Subcutaneous abdominal adipose tissue (tissue), 5 donors: ENCODE results near the gene KCNQ1.

Experiments used
- H3K27ac ChIP-seq: one replicate; pipeline ENCODE4 v1.7.0; 2013; ENCODE audit warnings: low read depth, mild to moderate bottlenecking, inconsistent platforms, low read length, moderate library complexity
- H3K27me3 ChIP-seq, 5 donors: one replicate each; pipeline ENCODE4 v1.7.0; 2013; ENCODE audit warnings: low read length in 5 of 5, inconsistent platforms in 1 of 5; ENCODE audit not compliant: control insufficient read depth in 5 of 5, insufficient read depth in 4 of 5
- H3K36me3 ChIP-seq, 5 donors: one replicate each; pipeline ENCODE4 v1.7.0; 2013; ENCODE audit warnings: low read length in 5 of 5; ENCODE audit not compliant: control insufficient read depth in 5 of 5, insufficient read depth in 5 of 5
- H3K4me1 ChIP-seq, 5 donors: one replicate each; pipeline ENCODE4 v1.7.0; 2013; ENCODE audit warnings: low read length in 5 of 5, mild to moderate bottlenecking in 3 of 5, moderate library complexity in 1 of 5; ENCODE audit not compliant: control insufficient read depth in 5 of 5, insufficient read depth in 5 of 5
- H3K4me3 ChIP-seq, 5 donors: one replicate each; pipeline ENCODE4 v1.7.0; 2013; ENCODE audit warnings: low read length in 5 of 5, low read depth in 1 of 5
- H3K9ac ChIP-seq, 5 donors: one replicate each; pipeline ENCODE4 v1.7.0; 2013; ENCODE audit warnings: low read length in 5 of 5, mild to moderate bottlenecking in 4 of 5, moderate library complexity in 3 of 5
- H3K9me3 ChIP-seq, 5 donors: one replicate each; pipeline ENCODE4 v1.7.0; 2013; ENCODE audit warnings: low read length in 5 of 5; ENCODE audit not compliant: control insufficient read depth in 5 of 5
- donor health status: healthy.
- donor health status: healthy.
- donor health status: healthy.
- donor health status: healthy.
- donor health status: healthy.

Gene KCNQ1

DNA sequence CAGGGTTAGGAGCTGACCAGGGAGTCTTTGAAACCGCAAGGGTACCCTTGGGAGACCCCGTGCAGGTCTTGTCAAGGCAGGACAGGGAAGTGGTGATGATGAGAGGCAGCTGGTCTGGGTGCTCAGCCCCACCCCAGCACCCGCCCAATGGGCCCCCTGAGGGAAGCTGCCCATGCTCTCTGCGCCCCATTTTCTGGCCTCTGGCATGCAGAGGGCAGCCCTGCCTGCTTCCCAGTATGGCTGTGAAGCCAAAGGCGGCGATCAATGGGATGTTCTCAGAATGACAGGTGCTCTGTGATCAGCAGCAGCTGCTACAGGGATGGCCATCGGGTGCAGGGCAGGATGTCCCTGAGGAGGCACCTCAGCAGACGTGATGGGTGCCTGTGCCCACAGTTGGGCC, 386.1 kb downstream of the KCNQ1 start:
- Histone ChIP-seq H3K9ac (no peak overlapping the region), H3K4me3 (no peak overlapping the region), H3K27me3 (no peaks in the 10 kb centered on the region), H3K9me3 (peaks cover 0 to 18% (median 15%) of the 10 kb centered on the region in 5 donors), H3K36me3 (no peaks in the 10 kb centered on the region), H3K27ac (no peak overlapping the region), H3K4me1 (peaks cover 7 to 42% (median 18%) of the 10 kb centered on the region in 5 donors)

DNA sequence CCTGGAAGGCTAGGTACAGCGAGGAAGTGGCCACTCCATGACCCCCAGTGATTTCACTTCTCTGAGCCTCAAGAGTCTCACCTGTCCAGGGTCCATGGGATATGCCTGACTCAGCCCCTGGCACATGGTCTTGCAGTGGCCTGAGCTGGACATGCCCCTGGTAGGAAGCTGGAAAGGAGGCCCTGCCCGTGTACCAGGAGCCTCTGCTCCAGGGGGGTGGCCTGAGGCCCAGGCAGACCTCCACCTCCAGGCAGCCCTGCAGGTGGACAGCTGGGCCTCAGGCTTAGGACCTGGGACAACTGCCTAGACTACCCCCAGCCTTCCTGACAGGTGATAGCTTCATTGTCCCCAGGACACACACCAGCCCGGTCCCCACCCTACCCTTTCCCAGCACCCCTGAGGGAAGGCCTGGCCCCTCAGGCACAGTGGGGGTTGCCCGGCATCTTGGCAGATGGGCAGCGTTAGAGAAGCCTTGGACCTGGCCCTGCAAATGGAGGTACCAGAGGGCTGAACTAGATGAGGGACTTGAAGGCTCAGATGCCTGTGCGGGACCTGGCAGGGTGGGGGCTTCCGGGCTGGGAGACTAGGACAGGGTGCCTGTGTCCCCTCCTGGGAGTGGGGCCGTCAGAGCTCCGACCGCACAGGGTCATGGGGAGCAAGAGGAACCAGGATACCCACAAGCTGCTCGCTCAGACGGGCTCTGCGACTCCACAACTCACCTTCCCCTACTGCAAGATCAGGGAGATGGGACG, 387.1 kb downstream of the KCNQ1 start:
- Histone ChIP-seq H3K9me3 (peaks cover 0 to 18% (median 15%) of the 10 kb centered on the region in 5 donors), H3K9ac (no peak overlapping the region), H3K36me3 (no peaks in the 10 kb centered on the region), H3K27ac (no peak overlapping the region), H3K4me3 (no peak overlapping the region), H3K27me3 (no peaks in the 10 kb centered on the region), H3K4me1 (peaks cover 2 to 38% (median 13%) of the 10 kb centered on the region in 5 donors)

DNA sequence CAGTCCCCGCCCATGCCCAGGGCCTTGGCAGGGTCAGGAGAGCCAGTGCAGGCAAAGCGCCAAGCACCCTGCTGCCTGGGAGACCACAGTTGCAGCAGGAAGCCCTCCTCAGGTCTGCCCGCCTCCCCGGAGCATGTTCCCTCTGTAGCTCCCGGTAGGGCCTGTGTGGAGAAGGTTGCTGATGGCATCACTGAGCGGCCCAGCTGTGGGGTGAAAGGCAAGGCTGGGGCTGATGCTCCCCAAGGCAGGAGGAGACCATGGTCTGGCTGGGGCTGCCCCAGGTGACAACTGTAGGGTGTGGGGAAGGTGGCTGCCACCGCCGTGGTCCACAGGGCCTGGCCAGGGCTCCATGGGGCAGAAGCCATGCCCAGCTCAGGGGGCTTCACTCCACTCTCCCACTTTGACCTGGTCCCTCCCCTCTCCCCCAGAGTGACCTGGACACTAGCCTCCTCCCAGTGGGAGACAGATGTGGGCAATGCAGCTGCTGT, 387.8 kb downstream of the KCNQ1 start:
- Histone ChIP-seq H3K27ac (no peak overlapping the region), H3K4me1 (peaks cover 0 to 39% (median 17%) of the 10 kb centered on the region in 5 donors), H3K9ac (no peak overlapping the region), H3K9me3 (peaks cover 0 to 18% (median 15%) of the 10 kb centered on the region in 5 donors), H3K36me3 (no peaks in the 10 kb centered on the region), H3K27me3 (no peaks in the 10 kb centered on the region), H3K4me3 (no peak overlapping the region)

DNA sequence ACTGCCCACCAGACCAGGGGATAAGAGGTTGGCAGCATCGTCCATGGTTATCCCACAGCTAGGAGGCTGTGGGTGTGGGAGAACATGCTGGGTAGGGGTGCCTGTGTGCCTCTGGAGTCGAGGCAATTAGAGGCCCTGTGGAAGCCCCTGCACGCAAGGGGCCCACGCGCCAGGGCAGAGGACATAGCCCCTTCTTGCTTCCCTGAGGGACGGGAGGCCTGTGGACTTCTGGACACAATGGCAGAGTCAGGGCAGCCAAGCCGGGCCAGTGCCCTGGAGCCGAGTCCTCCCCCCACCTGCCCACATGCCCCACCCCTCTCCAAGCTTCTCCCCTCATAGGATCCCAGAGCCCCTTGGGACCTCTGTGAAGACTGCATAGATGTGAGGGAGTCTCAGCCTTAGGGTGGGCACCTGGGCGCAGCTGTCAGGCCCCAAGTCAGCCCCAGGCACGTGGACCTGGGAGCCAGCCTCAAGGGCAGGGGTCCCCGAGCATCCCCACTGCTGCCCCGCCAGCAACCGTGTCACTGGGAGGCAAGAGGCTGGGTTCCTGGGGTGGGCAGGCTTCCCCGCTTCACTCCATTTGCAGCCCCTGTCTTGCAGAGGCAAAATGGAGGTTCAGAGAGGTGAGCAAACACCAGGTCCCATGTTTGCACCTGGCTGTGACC, 388.4 kb downstream of the KCNQ1 start:
- Histone ChIP-seq H3K4me3 (no peak overlapping the region), H3K4me1 (peaks cover 0 to 39% (median 19%) of the 10 kb centered on the region in 5 donors), H3K36me3 (no peaks in the 10 kb centered on the region), H3K27me3 (no peaks in the 10 kb centered on the region), H3K27ac (no peak overlapping the region), H3K9me3 (peaks cover 0 to 17% (median 14%) of the 10 kb centered on the region in 5 donors), H3K9ac (no peak overlapping the region)

DNA sequence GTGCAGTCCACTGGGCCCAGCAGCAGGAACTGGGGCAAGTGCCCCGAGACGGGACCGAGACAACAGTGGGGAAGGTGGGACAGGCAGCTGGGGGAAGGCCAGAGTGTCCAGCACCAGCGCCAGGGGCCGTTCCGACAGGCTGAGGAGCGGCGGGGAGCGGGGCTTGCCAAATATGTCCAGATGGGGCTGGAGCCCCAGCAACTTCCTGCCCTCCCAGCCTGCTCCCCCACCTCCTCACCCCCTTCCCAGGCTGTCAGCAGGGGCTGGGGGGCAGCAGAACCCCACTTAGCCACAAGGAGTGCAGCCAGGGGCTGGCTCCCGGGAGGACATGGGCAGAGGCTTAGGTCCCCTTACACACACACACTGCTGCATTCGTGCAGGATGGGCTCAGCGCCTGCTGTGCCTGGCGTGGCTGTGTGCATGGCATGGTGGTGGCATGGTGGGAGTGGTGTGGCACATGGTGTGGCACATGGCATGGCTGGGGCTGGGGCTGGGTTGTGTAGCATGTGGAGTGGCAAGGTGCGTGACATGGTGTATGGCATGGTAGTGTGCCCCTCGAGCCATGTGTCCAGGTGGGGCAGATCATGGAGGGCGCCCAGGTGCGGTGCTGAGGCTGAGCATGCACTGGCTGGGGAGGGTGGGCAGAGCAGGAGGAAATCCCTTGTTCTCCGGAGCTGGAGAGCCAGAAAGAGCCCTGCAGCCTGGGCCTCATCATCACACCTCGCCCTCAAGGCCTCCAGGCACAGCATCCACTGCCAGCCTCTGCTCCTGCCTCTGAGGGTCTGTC, 389.1 kb downstream of the KCNQ1 start:
- peaks cover 0 to 12% (median 8%) of the 10 kb centered on the region in 5 donors for H3K9me3 ChIP-seq
- H3K4me3 ChIP-seq, result no peak overlapping the region
- H3K4me1 ChIP-seq, result peaks cover 0 to 36% (median 19%) of the 10 kb centered on the region in 5 donors
- H3K36me3 ChIP-seq, result no peaks in the 10 kb centered on the region
- H3K27ac ChIP-seq, result no peak overlapping the region
- no peaks in the 10 kb centered on the region for H3K27me3 ChIP-seq
- no peak overlapping the region for H3K9ac ChIP-seq

DNA sequence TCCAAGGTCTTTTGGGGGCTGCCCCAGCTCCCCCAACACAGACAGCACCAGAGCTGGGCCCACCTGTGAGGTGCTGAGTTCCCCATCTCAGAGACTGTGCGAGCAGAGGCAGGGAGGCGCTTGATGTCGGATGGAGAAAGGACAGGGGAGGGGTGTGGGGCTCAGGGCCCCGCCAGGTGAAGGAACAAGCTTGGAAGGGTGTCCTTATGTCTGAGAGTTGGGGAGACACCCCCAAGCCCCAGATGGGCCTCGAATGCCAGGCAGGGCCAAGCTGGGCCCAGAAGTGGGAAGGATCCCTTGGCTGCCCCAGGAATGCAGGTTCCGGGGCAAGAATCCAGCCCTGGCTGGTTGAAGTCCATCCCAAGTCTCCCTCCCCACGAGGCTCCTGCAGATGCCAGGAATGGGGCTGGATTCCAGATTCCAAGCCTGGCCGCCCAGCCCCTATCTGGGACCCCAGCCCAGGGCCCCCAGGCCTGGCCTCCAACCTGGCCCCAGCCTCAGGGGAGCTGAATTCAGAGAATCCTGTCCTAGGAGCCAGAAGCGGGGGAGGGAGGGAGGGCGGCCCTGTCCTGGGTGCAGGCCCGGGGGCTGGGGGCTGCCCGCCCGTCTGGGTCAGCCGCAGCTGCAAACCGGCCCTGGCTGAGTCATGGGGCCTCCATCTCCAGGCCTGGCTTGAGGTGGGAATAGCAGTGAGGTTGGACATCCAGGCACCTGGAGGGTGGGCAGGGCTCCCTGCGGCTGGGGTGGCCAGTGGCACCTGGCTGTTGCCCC, 389.9 kb downstream of the KCNQ1 start:
- no peak overlapping the region for H3K27ac ChIP-seq
- no peaks in the 10 kb centered on the region for H3K27me3 ChIP-seq
- H3K9ac ChIP-seq, result no peak overlapping the region
- no peak overlapping the region for H3K4me3 ChIP-seq
- H3K9me3 ChIP-seq, result peaks cover 0 to 5% (median 0%) of the 10 kb centered on the region in 5 donors
- peaks cover 0 to 40% (median 19%) of the 10 kb centered on the region in 5 donors for H3K4me1 ChIP-seq
- H3K36me3 ChIP-seq, result no peaks in the 10 kb centered on the region

DNA sequence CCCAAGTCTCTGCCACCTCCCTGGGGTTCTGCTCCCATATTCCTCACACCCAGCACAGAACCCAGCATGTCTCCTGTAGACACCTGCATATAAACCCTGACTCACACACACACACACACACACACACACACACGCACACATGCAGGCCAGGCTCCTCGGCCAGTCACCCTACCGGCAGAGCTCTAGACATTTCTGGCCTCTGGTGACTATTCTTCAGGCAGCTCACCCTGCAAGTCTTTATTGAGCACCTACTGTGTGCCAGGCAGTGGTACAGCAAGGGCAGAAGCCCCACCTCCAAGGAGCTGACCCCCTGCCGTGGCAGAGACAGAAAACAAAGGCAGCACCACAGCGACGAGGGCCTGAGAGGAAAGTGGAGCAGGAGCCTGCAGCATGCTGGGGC, 390.5 kb downstream of the KCNQ1 start:
- no peaks in the 10 kb centered on the region for H3K27me3 ChIP-seq
- no peaks in the 10 kb centered on the region for H3K9me3 ChIP-seq
- no peaks in the 10 kb centered on the region for H3K36me3 ChIP-seq
- no peak overlapping the region for H3K27ac ChIP-seq
- no peak overlapping the region for H3K4me3 ChIP-seq
- H3K9ac ChIP-seq, result no peak overlapping the region
- H3K4me1 ChIP-seq, result peaks cover 0 to 37% (median 19%) of the 10 kb centered on the region in 5 donors

DNA sequence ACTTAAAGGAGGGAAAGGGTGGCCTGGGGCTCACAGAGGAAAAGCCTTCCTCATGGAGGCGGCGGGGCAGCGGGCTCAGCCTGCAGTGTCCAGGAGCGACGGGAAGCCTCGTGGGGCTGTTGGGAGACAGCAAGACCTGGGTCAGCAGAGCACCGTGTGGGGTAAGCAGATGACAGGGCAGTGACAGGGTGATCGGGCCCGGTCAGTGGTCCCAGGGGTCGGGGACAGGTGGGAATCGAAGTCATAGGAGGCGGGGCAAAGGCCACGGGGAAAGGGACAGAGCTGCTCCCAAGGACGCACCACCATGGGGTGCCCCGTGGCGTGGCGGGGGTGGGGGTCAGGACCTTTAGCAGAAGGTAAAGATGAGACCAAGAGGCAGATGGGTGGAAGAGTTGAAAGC, 390.9 kb downstream of the KCNQ1 start:
- H3K4me1 ChIP-seq, result peaks cover 0 to 32% (median 19%) of the 10 kb centered on the region in 5 donors

DNA sequence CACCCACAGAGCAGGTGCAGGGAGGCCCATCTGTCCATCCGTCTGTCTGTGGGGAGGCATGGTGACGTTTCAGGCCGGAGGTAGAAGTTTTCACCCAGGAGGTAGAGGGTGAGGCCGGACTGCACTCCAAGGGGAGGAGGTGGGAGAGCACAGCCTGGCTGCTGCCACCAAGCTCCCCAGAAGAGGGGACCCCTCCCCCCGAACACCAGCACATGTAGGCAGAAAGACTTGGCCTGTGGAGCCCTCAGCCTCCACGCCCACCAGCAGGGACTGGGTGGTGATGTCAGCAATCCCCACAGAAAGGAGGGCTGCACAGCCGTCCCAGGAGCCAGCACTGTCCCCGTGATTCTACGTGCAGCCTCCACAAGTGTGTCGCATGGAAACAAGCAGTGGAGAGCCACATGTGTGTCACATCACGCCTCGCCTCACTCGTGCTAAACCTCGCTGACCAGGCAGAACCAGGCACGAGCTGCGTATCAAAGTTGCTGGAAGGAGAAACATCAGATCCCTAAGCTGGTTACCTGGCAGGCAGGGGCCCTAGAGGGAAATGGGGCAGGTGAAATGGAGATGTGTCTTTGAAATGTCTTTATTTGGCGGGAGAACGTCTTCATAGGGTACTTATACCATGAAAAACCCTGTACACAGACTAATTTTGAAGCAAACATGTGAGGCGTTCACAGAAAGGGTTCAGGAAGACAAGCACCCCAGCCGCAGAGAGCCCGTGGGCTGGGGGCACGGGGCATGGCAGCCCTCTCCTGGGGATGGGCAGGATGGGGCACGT, 391.7 kb downstream of the KCNQ1 start:
- H3K27me3 ChIP-seq, result no peaks in the 10 kb centered on the region
- peak overlapping the region in 2 of 5 donors; percentile 6 to 8 for H3K4me3 ChIP-seq
- H3K36me3 ChIP-seq, result no peaks in the 10 kb centered on the region
- no peaks in the 10 kb centered on the region for H3K9me3 ChIP-seq
- no peak overlapping the region for H3K27ac ChIP-seq
- H3K4me1 ChIP-seq, result peaks cover 0 to 31% (median 19%) of the 10 kb centered on the region in 5 donors
- H3K9ac ChIP-seq, result peak overlapping the region in 1 of 5 donors; percentile 41

More for the DNA sequence above, 390.9 kb downstream of the KCNQ1 start:
- no peaks in the 10 kb centered on the region for H3K9me3 ChIP-seq
- no peaks in the 10 kb centered on the region for H3K27me3 ChIP-seq
- no peaks in the 10 kb centered on the region for H3K36me3 ChIP-seq
- no peak overlapping the region for H3K27ac ChIP-seq
- no peak overlapping the region for H3K4me3 ChIP-seq
- no peak overlapping the region for H3K9ac ChIP-seq
